HUES48 (cell line): ENCODE data around the gene DCDC2C.

Source experiments
- H3K27ac ChIP-seq: one replicate; pipeline ENCODE4 v1.7.0; 2013; ENCODE audit warnings: low read depth, low read length, inconsistent platforms
- H3K27me3 ChIP-seq: 2 replicates; pipeline ENCODE4 v1.6.1; 2013; ENCODE audit warnings: mild to moderate bottlenecking, low read length; ENCODE audit not compliant: control insufficient read depth, insufficient read depth
- H3K36me3 ChIP-seq: 2 replicates; pipeline ENCODE4 v1.6.1; 2013; ENCODE audit warnings: low read length; ENCODE audit not compliant: control insufficient read depth, insufficient read depth
- H3K4me1 ChIP-seq: 2 replicates; pipeline ENCODE4 v1.6.1; 2013; ENCODE audit warnings: mild to moderate bottlenecking, low read length; ENCODE audit not compliant: control insufficient read depth, insufficient read depth
- H3K4me3 ChIP-seq: 2 replicates; pipeline ENCODE4 v1.5.1; 2013; ENCODE audit warnings: mild to moderate bottlenecking, low read depth, low read length
- H3K9ac ChIP-seq: 2 replicates; pipeline ENCODE4 v1.6.1; 2013; ENCODE audit warnings: mild to moderate bottlenecking, low read depth, low read length, moderate library complexity
- H3K9me3 ChIP-seq: 2 replicates; pipeline ENCODE4 v1.6.1; 2013; ENCODE audit warnings: low read length; ENCODE audit not compliant: control insufficient read depth, insufficient read depth

DCDC2C gene

GRCh38 chr2:3747826-3748225 lies 44.5 kb downstream of the DCDC2C start:
- Histone ChIP-seq H3K27me3 (no peaks in the 10 kb centered on the region), H3K9ac (no peak overlapping the region), H3K9me3 (no peaks in the 10 kb centered on the region), H3K4me1 (no peaks in the 10 kb centered on the region), H3K36me3 (no peaks in the 10 kb centered on the region), H3K27ac (no peak overlapping the region), H3K4me3 (no peak overlapping the region)

- H3K4me1 ChIP-seq = 0 out of 2 replicates have a peak, but pooled peaks cover 2% of the 10 kb centered on the region
- H3K4me3 ChIP-seq = no peak overlapping the region
- H3K27ac ChIP-seq = no peak overlapping the region
- H3K27me3 ChIP-seq = no peaks in the 10 kb centered on the region
- no peaks in the 10 kb centered on the region for H3K36me3 ChIP-seq
- no peak overlapping the region for H3K9ac ChIP-seq
- H3K9me3 ChIP-seq = no peaks in the 10 kb centered on the region
These were observed 45.8 kb downstream of the DCDC2C start for GRCh38 chr2:3749201-3749600.

- no peaks in the 10 kb centered on the region for H3K27me3 ChIP-seq
- no peak overlapping the region for H3K9ac ChIP-seq
These were observed 47.9 kb downstream of the DCDC2C start for GRCh38 chr2:3751251-3751650.

GRCh38 chr2:3751806-3752205 lies 48.4 kb downstream of the DCDC2C start:
- Histone ChIP-seq H3K9ac (no peak overlapping the region), H3K4me3 (no peak overlapping the region), H3K27ac (no peak overlapping the region)

More at GRCh38 chr2:3751251-3751650, 47.9 kb downstream of the DCDC2C start:
- Histone ChIP-seq H3K36me3 (no peaks in the 10 kb centered on the region), H3K4me3 (no peak overlapping the region), H3K4me1 (0 out of 2 replicates have a peak, but pooled peaks cover 3% of the 10 kb centered on the region), H3K27ac (no peak overlapping the region), H3K9me3 (no peaks in the 10 kb centered on the region)

GRCh38 chr2:3752376-3752775 lies 49.0 kb downstream of the DCDC2C start:
- no peak overlapping the region for H3K9ac ChIP-seq

More at GRCh38 chr2:3751806-3752205, 48.4 kb downstream of the DCDC2C start:
- 0 out of 2 replicates have a peak, but pooled peaks cover 3% of the 10 kb centered on the region for H3K4me1 ChIP-seq
- H3K27me3 ChIP-seq = no peaks in the 10 kb centered on the region
- no peaks in the 10 kb centered on the region for H3K9me3 ChIP-seq
- H3K36me3 ChIP-seq = no peaks in the 10 kb centered on the region

GRCh38 chr2:3753561-3753960 lies 50.2 kb downstream of the DCDC2C start:
- Histone ChIP-seq H3K27ac (no peak overlapping the region), H3K36me3 (no peaks in the 10 kb centered on the region), H3K4me3 (no peak overlapping the region), H3K27me3 (no peaks in the 10 kb centered on the region), H3K9ac (no peak overlapping the region), H3K4me1 (0 out of 2 replicates have a peak, but pooled peaks cover 3% of the 10 kb centered on the region), H3K9me3 (no peaks in the 10 kb centered on the region)

More at GRCh38 chr2:3752376-3752775, 49.0 kb downstream of the DCDC2C start:
- no peaks in the 10 kb centered on the region for H3K9me3 ChIP-seq
- no peaks in the 10 kb centered on the region for H3K36me3 ChIP-seq
- H3K4me3 ChIP-seq = no peak overlapping the region
- no peak overlapping the region for H3K27ac ChIP-seq
- H3K27me3 ChIP-seq = no peaks in the 10 kb centered on the region
- 0 out of 2 replicates have a peak, but pooled peaks cover 3% of the 10 kb centered on the region for H3K4me1 ChIP-seq

- H3K27ac ChIP-seq = no peak overlapping the region
- no peaks in the 10 kb centered on the region for H3K27me3 ChIP-seq
- H3K9me3 ChIP-seq = no peaks in the 10 kb centered on the region
- H3K36me3 ChIP-seq = no peaks in the 10 kb centered on the region
- no peak overlapping the region for H3K4me3 ChIP-seq
- H3K4me1 ChIP-seq = 0 out of 2 replicates have a peak, but pooled peaks cover 3% of the 10 kb centered on the region
- no peak overlapping the region for H3K9ac ChIP-seq
These were observed 50.9 kb downstream of the DCDC2C start for GRCh38 chr2:3754280-3754679.

GRCh38 chr2:3754795-3755194 lies 51.4 kb downstream of the DCDC2C start:
- Histone ChIP-seq H3K27ac (no peak overlapping the region), H3K9me3 (no peaks in the 10 kb centered on the region), H3K27me3 (no peaks in the 10 kb centered on the region), H3K4me3 (no peak overlapping the region), H3K36me3 (no peaks in the 10 kb centered on the region), H3K9ac (no peak overlapping the region), H3K4me1 (0 out of 2 replicates have a peak, but pooled peaks cover 3% of the 10 kb centered on the region)

GRCh38 chr2:3755277-3755676 lies 51.9 kb downstream of the DCDC2C start:
- Histone ChIP-seq H3K27me3 (no peaks in the 10 kb centered on the region), H3K4me1 (0 out of 2 replicates have a peak, but pooled peaks cover 3% of the 10 kb centered on the region), H3K9ac (no peak overlapping the region), H3K9me3 (no peaks in the 10 kb centered on the region), H3K27ac (no peak overlapping the region), H3K4me3 (no peak overlapping the region), H3K36me3 (no peaks in the 10 kb centered on the region)

- Histone ChIP-seq H3K27ac (no peak overlapping the region), H3K4me1 (0 out of 2 replicates have a peak, but pooled peaks cover 3% of the 10 kb centered on the region), H3K9ac (no peak overlapping the region), H3K27me3 (no peaks in the 10 kb centered on the region), H3K36me3 (no peaks in the 10 kb centered on the region), H3K9me3 (no peaks in the 10 kb centered on the region), H3K4me3 (no peak overlapping the region)
These were observed 52.9 kb downstream of the DCDC2C start for GRCh38 chr2:3756306-3756705.

GRCh38 chr2:3758906-3759305 lies 55.5 kb downstream of the DCDC2C start:
- Histone ChIP-seq H3K9ac (no peak overlapping the region), H3K9me3 (no peaks in the 10 kb centered on the region), H3K27ac (no peak overlapping the region), H3K4me3 (no peak overlapping the region), H3K4me1 (0 out of 2 replicates have a peak, but pooled peaks cover 3% of the 10 kb centered on the region), H3K36me3 (no peaks in the 10 kb centered on the region), H3K27me3 (no peaks in the 10 kb centered on the region)
